Measurements from ENCODE around the gene DSCAML1.
"Not testable (repeated sequence)": the region's sequence is repeated elsewhere in the genome, so short reads cannot be mapped to it uniquely, and the experiment has no call there.

DSCAML1 gene

DNA sequence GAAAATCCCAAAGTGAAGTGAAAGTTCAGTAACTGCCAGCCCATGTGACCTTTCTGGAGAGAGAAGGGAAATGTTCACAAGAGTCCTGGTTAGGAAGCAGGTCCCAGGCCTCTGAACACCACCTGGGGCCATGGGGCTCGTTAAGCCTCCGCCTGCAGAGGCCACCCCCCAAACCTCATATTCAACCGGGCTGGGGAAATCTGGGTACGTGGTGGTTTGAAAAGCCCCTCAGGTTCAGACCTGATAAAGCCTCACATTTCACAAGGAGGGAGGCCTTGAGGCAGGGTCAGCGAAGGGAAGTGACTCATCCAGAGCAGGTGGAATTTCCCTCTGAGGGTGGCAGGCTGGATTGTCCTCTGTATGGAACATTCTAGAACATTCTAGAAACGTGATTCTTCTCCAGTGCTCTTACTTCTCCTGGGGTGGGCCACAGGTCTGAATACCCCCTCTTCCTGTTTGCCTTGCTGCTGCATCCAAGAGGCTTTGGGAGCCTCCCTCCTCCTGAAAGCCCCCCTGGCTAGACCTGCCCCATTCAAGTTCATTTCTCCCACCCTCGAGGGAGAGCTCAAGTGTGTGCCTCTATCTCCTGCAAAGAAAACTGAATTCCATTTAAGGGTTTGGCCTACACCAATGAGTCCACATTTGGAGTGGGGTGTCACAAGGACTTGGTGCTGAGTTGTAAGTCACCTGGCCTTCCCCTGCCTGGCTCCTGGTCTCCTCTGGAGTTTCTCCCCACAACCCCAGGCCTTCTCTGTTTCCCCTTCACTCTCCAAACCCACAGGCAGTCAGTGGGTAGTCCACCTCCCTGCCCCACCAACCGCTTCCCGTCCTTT is 21.2 kb upstream of the DSCAML1 start:
- DNase-seq, result no peak

GRCh38 chr11:117817368-117818040 is 20.5 kb upstream of the DSCAML1 start:
- DNase-seq, result peak; percentile 70

DNA sequence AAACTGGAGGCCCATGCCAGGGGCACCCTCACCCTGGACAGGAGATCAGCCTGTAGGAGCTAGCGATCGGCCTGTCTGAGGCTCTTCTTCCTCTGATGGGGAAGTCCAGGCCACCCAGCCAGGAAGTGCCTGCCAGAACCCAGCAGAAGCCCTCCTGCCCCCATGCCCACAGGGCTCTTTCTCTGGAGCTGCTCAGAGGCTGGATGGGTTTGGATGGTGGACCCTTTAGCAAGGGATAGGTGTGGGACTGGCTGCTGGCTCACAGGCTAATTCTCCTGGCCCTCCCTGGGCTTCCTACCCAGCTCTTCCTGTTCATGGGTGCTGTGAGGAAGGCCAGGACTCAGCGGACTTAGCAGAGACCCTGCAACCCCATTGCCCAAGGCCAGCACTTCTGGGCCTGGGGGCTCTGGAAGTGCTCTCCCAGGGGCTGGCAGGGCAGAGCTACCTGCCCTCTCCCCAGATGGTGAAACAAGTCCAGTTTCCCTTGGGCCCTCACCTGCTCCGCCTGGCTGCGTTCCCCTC is 19.9 kb upstream of the DSCAML1 start:
- no peak for DNase-seq

DNA sequence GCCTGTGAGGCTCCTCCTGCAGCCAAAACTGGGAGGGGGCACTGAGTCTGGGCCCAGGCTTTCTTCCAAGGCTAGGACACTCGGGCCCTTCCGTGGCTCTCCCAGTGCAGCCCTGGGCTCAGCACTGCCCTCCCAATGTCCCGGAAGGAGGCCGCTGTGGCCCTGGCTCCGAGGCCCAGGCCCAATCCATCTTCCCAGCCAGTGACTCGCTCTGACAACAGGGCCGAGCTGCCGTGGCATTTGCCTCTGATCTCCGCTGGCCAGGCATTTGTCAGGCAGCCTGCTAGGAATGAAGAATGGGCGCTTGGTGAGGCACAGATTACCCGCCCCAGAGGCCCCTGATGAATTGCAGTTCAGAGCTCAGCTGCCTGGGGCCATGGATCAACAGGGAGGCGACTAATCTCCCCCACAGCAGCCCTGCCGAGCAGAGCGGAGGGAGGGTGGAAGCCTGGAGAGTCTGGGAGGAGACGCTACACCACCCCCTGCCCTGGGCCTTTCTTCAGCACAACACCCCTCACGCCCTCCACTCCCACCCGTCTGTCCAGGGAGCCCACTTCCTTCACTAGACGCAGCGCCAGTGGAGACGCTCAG is 19.2 kb upstream of the DSCAML1 start:
- no peak for DNase-seq

DNA sequence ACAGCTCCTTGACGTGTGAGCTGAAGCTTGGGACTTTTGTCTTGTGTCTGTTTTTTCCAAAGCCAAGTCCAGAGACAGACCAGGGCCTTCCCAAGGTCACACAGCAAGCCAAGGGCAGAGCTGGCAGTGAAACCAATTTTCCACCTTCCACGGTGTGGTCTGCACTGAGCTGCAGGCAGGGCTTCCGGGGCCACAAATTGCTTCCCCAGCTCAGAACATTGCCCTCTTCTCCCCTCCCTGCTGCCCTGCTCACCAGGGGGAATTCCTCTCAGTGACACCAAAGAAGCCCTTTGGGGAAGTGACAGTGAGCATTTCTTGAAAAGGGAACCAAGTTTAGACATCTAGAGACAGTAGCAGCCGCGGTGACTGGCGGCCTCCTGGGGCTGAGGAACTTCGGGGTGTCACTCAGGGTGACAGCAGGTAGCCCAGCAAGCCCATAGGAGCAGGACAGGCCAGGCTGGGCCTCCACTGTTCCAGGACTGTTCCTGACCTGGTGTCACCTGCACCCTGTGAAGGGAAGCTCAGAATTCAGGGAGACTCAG is 18.3 kb upstream of the DSCAML1 start:
- no peak for DNase-seq

DNA sequence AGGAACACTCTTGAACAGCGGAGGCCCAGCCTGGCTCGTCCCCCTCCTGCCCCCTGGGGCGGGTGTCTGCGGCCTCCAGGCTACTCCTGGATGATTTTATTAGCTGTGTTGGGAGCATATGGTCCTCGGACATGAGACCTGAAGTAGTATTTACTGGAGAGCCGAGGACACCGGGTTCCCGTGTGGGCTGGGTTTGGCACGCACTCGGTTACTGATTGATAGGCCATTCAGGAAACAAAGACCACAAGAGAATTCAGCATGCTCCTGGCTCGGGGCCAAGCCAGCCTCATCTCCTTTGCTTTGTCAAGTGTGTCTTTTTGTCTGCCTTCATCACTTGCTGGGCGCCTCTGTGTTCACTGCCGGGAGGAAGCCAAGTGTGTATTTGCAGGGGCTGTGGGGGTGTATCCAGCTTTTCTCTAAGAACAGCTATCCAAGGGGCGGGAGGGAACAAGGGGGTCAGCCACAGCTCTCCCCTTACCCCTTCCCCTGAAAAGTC is 17.8 kb upstream of the DSCAML1 start:
- peak; percentile 95 for DNase-seq

GRCh38 chr11:117814204-117814765 is 17.3 kb upstream of the DSCAML1 start:
- no peak for DNase-seq

DNA sequence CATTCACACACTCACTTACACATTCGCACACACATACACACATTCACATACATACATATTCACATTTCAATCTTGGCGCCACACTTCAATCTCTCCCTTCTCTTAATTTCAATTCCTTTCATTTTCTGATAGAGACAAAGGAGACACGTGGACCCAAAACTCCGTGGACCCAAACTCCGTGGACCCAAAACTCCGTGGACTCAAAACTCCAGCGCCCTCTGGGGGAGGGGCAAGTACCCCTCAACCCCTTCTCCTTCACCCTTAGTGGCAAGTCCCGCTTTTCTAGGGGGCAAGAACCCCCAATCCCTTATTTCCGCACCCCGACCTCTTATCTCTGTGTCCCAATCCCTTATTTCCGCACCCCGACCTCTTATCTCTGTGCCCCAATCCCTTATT is 13.0 kb upstream of the DSCAML1 start:
- DNase-seq, result not testable (repeated sequence)

- DNase-seq, result peak; percentile 48
Measured at GRCh38 chr11:117809236-117810055, 12.4 kb upstream of the DSCAML1 start.

- no peak for DNase-seq
Measured at GRCh38 chr11:117808784-117809183, 11.8 kb upstream of the DSCAML1 start.

GRCh38 chr11:117807482-117808327 is 10.7 kb upstream of the DSCAML1 start:
- peak; percentile 50 for DNase-seq

DNA sequence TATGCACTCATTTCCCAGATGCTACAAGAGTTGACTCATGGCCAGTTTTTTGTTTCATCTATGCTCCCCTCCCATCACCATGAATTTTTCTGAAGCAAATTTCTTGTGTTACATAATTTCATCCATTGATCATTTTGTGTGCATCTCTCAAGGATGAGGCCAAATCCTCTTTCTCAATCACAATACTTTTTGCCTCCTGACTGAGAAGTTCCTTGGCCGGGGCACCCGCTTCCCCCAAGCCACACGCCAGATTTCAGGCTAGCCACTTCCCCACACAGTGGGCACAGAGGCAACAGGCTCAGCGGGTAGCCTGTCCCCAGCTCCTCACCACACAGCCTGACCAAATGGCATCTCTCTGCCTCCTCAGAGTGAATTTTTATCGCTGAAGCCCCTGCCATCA is 9.8 kb upstream of the DSCAML1 start:
- DNase-seq, result no peak

DNA sequence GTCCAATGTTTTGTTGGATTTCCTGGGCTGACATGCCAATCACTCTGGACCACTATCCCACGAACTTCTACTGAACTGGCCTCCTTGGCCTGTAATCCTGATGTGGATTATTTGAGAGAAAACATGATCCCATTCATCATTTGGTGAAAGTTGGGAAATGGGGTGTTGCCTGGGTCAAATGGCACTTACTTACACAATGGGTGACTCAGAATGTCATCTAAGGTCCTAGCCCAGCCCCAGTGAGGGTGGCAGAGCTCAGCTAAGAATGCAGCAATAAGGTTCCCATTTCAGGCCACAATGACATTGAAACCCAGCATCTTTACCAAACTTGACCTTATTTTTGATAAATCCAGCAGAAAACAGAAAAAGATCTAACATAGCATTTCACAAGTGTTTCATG is 8.0 kb upstream of the DSCAML1 start:
- DNase-seq, result no peak

GRCh38 chr11:117803896-117804295 is 6.9 kb upstream of the DSCAML1 start:
- no peak for DNase-seq

- no peak for DNase-seq
Measured at GRCh38 chr11:117799634-117800033, 2.6 kb upstream of the DSCAML1 start.

DNA sequence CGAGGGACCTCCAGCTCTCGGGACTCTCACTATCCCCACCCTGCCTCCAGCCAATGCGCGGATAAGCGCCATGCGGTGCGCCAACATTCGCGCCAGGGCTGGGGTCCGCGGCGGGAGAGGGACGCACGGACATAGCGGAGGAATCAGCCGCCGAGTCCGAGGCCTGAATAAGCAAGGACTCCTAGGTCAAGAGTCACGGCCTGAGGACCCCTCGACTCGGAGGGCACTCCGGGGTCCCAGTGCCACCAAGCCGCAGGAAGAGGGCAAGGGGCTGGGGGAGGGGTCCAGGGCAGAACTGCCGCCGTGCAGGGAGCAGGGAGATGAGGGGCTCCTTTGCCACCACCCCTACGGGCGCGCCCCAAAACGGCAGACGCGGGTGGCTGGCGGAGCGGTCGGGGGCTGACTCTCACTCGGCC is 552 bp downstream of the DSCAML1 start:
- DNase-seq, result no peak

DNA sequence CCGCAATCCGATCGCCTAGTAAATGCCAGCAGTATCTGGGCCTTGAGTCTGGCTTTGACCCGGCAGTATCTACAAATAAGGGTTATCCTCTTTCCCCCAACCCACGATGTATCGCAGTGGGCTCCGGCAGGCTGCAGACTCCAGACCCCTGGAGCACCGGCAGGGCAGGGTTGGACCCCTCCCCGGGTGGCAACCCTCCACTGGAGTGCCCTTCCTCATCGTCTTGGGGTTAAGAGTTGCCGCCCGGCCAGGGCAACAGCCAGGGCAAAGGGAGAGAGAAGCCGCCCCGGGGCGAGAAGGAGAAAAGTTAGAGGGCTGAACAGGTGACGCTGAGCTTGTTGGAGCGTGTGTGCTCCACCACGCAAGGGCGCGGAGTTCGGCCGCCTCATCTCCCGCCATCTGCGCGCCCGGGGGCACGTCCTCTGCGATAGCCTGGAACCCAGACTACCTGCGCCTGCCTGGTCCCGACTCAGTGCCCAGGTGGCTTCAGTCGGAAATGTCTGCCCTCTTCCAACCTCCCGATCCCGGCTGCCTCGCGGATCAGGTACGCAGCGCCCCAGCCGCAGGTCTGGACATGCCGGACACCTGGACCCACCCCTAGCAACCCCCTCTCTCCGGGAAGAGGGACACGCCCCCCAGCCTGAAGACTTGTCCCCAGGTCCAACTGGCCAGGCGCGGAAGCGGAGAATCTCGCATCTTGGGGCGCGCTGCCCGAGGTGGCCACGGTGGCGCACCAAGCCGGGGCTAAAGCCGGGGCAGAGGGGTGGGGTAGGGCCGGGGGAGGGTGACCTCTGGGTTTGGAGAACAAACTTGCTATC is 1.2 kb downstream of the DSCAML1 start:
- DNase-seq, result no peak

- DNase-seq, result no peak
Measured at GRCh38 chr11:117794772-117795629, 2.0 kb downstream of the DSCAML1 start.

GRCh38 chr11:117794135-117794534 is 2.9 kb downstream of the DSCAML1 start:
- DNase-seq, result no peak

Data from NCI-H2029 (cell line).